NCI-H226 (cell line): ENCODE measurements around the gene LRRN2.

Source experiments
- DNase-seq: peaks from one replicate; pipeline ENCODE4 v3.0.0-alpha.2; 2015

The LRRN2 gene

GRCh38 chr1:204592246-204592948, 93.1 kb downstream of the LRRN2 start:
- DNase-seq: no peak

GRCh38 chr1:204591473-204592090, 94.0 kb downstream of the LRRN2 start:
- DNase-seq: peak; percentile 47

GRCh38 chr1:204589409-204590038, 96.0 kb downstream of the LRRN2 start:
- peak; percentile 74 for DNase-seq

GRCh38 chr1:204588826-204589225, 96.7 kb downstream of the LRRN2 start:
- no peak for DNase-seq

DNA sequence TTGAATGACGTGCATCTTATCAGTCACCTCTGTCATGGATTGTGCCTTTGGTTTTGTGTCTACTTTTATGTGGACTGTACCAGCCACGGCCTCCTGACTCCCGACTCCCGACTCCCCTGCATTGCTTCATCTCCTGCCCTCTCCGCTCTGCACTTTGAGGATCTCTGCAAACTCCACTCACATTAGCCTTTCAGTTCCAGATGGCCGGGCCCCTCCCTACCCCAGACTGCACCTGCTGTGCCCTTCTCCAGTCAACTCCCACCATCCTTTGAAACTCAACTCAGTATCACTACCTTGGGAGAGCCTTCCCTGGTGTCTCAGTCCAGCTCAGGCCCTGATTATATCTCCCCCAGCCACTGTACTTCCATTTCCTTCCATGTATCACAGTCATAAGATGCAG, 97.9 kb downstream of the LRRN2 start:
- DNase-seq: no peak

DNA sequence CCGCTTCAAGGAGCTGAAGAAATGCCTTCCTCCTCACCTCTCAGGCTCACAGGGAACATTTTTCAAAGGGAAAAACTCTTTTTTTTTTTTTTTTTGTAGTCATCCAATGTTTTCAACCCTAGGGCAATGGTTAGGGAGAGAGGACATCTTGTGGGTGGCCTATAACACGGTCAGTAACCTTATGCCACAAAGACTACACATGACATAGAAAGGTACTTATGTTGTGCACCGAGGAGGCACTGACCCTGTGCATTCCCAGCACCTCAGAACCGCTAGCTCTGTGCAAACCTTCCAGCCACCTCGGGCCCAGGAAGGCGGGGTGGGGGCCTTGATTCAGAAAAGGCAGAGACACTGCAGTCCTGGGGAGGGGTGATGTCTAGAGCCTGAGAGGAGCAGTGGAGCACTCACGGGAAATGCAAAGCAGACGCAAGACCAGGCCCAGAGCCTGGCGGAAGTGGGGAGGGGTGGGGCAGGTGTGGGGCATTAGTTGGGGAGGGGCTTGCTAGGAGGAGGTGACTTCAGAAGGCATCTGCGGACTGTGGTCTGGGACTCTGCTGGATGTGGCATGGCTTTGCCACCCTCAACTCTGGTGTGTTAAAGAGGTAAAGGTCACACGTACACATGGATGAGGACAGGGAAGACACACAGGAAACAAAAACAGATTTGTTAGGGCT, 100.7 kb downstream of the LRRN2 start:
- DNase-seq: no peak

DNA sequence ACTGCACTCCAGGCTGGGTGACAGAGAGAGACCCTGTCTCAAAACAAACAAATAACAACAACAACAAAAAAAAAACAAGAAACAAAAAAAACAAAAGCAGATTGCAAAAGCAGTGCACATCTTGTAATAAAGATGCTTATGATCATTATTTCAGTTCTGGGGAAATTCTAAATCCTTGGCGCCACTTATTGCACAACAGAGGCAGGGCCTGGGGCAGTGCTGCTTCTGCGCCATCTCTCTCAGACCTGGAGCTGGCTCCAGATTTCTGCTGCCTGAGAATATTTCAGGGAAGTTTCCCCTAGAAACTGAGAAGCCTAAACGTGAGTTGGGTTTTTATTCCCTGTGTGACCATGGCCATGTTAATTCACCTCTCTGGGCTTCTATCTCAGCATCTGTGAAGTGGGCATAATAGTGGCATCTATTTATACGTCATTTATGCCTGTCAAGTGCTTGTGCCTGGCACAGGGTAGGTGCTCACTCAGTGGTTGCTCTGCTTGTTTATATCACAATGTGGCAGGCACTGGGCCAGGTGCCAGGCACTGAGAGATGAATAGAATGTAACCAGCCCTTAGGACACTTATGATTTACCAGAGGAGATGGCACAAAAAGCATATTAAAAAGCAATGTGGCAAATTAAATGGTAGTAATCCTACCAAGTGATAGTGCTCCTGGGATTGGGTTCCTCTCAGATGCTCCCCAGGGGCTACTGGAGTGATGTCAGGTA, 101.5 kb downstream of the LRRN2 start:
- no peak for DNase-seq

- no peak for DNase-seq
Observed at GRCh38 chr1:204581759-204582158, 103.8 kb downstream of the LRRN2 start.

DNA sequence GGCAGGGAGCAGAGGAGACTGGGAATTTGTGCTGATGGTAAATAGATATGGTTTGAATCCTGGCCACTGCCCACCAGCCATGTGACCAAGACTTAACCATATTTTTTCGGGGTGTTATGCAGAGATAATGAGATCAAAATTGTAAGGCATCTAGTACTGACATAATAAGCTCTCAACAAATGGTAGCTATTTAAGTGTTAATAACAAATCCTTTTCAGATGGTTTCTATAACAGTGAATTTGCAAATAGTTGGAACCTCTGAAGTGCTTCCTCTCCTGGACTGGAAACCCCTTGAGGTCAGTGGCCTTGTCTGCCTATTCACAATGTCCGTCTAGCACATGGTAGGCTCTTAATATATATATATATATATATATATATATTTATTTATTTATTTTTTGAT, 104.7 kb downstream of the LRRN2 start:
- DNase-seq: no peak

DNA sequence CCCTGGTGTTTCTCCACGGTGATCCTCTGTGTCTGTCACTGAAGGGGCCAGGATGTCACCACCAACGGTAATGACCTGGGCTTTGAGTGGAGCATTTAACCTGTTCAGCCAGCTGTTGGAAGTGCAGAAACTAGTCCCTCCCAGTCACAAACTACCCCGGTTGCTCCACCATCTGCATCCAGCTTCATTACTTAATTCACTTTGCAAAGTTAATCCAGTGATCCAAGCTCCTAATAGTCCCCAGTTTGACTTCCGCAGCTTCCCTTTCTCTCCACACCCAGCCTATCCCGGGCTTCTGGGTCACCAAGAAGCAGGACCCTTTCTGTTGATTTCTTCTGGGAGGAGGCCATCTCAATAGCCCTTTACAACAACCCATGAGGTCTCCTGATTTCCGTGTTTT, 105.9 kb downstream of the LRRN2 start:
- no peak for DNase-seq

- DNase-seq: no peak
Observed at GRCh38 chr1:204578867-204579664, 106.5 kb downstream of the LRRN2 start.

DNA sequence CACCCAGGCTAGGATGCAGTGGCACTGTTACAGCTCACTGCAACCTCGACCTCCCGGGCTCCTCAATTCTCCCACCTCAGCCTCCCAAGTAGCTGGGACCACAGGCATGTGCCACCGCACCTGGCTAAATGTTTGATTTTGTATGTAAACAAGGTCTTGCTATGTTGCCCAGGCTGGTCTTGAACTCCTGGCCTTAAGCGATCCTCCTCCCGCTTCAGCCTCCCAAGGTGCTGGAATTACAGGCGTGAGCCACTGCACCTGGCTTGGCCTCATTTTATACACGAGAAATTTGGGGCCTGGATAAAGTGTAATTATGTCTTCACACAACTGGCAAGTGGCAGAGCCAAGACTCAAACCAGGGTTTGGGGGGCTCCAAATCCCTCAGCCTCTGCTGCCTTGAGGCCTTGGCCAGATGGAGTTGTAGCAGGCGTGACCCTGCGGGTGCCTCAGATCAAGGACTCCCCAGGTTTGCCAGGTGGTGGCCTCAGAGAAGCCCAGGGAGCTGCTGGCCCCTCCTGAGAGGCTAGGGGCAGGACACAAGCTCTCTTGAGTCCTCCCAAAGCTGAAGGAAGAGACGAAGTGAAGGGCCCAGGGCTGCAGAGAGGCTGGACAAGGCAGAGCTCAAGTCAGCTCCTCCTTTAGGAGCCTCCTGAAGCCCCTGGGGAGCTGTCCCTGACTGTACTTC, 107.6 kb downstream of the LRRN2 start:
- no peak for DNase-seq

DNA sequence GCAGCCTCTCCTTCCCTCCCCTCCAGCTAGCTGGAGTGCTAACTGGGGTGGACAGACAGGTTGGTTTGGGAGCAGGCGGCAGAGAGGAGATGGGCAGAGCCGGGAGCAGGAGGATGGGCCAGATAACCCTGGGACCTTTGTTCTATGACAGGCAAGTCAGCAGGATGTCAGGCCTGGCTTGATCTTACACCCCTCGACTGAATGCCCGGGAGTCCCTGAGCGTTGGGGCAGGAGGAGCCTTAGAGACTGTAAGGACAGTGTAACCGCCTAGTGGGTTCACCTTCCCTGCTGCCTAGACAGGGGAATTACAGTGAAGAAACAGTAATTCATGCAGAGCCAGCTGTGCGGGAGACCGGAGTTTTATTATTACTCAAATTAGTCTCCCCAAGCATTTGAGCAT, 109.1 kb downstream of the LRRN2 start:
- no peak for DNase-seq

DNA sequence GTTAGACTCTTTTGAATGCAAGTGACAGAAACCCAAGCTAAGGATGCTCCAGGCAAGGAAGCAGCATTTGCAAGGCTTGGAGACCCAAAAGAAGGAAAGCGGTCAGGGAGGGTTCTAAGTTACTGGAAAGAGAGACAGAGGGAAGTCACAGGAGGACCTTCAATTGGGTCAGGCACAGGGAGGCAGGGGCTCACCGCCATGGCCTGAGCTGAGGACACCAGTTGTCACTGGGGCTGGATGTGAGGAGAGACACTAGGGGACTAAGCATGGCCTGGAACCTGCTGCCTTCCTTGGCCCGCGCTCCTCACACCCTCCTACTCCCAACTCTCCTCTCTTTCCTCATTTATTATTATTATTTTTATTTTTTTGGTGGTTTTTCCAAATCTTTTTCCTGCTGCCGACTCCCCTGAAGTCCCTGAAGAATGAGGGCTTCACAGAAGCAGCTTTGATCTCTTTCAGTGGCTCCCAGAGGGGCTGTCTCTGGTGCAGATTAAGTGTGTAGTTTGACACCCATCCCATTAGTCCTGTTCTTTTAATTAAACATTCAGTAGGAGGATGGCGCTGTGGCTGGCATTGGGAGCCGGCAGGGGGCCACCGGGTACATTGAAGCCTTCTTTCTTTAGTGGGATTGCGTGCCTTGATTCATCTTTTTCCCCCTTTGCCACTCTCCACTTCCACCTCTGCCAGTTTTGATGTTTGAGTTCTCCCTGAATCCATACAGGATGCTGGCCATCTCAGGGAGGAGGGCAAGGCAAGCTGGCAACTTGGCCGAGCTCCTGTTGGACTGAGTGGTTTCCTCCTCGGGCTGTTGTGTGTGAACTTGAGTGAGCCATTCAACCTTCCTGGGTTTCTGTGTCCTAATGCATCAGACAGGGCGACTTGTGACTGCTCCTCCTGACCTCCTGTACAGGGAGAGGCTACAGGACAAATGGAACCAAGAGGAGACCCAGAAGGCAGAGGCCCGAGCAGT, 110.0 kb downstream of the LRRN2 start:
- DNase-seq: no peak

DNA sequence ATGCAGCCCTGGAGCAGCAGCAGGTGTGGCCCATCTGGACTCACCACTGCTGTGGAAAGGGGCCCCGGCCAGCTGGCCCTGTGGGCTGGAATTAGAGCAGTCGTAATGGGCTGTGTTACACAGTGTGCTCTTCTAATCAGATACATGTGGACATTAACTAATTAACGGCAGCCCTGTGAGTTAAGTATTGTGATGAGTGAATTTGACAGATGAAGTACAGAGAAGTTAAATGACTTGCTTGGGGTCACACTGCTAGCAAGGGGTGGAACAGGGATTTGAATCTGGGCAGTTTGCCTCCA, 110.7 kb downstream of the LRRN2 start:
- DNase-seq: no peak

DNA sequence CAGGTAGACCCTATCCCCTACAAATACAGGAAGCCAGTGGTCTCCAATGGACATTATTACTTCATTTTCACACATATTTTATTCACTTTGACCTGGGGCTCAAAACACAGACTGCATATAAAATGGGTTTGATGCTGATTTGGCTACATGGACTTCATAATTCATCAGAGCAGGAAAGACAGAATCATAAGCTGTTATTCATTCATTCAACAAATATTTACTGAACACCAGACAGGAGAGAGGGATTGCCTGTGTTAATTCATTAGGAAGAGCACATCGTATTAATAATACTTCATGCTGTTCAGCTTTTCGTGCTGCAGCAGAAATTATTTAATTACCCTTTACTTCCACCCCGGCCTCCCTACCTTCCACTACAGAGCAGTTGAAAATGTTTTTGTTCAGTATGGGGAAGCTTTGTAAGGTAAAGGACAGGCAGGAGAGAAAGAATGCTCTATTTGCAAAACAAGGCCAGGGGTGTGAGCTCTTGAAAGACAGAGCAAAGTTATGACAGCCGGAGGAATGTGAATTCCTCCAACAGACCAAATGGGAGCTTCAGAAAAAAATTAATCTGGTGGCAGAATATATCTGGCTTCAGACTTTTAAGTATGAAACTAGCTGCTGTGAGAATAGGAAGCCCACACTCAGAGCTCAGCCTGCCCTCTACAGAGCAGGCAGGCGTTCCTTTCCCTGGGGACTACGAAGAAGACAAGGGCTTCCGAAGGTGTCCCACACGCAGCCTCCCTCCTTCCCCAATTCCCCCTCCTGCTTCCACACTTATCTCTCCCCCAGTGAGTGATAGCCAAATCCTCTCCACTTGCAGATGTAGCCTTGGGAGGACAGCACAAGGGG, 111.3 kb downstream of the LRRN2 start:
- DNase-seq: no peak

DNA sequence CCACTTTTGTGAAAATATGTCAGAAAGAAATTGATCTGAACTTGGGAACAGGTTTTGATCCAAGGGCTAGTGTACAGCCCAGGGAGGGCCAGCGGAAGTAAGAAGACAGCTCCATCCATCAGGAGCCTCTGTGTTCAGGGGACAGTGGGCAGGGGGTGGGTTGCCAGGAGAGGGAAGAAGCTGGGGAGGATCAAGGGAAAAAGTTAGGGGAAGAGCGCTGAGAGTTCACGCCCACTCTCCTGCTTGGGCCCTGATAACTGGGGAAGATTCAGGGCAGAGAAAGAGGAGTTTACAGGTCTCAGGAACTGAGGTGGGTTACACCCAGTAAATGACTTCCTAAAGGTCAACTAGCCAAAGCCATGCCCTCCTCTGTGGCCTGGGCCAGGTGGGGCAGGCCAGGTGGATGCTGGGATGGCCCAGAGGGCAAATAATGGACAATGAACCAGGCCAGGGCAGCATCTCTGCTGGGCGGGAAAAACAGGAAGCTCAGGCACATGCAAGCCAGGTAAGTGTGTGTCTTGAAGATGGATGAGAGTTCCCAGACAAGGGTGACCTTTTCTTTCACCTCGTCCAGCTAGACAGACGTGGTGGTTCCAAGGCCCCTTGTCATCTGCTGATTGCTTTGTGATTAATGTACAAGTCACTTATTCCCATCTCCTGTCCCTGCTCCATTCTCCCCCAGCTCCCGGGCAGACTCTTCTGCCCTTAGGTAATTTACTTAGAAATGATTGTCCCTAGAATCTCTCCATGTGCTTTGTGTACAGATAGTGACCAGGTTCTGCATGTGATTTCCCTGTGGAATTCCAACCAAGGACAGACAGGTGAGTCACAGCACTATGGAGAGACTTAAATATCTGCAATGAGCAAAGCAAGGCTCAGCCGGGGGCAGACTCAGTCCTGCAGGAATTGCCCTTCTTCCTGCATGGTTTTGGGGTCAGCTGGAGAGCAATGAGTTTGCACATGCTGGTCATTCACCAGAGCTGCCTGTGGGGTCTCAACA, 112.3 kb downstream of the LRRN2 start:
- DNase-seq: peak; percentile 29

DNA sequence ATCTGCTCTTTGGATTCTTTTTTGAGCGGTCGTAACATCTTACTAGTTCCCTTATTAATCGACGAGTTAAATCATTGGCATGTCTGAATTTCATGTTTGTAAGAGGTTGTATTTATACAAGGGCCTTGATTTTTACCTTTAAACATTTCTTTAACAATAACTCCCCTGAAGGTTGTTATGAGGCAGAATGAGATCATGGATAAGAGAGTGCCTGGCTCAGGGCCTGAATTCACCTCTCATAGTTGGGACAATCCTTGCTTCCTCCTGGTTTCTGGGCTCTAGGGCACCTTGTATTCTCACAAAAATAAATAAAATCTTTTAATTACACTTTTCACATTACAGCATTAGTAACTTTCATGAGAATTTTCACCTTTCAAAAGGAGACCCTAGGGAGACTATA, 113.9 kb downstream of the LRRN2 start:
- DNase-seq: no peak
